HepG2 (cell line): ENCODE measurements around the gene BICDL1. TPM values are rescaled to one million over a fixed set of nuclear protein-coding genes. Genes with fewer than 3 reads are reported as not detected.

Source experiments
- ATAC-seq: fragments of 200-7000 bp; cut with Tn5 transposase; 3 replicates; pipeline ENCODE4 v1.9.1; 2020; ENCODE audit warnings: mild to moderate bottlenecking, moderate library complexity
- BruUV-seq: library from RNA; stranded (reverse); fragments of 400-500 nt; replicated peaks from 2 replicates; lab custom pipeline; 2021; lab: Mats Ljungman, UMichigan
- CTCF ChIA-PET: fragments of 300-600 bp; formaldehyde crosslinking; extraction: SDS; loops from one replicate; lab custom pipeline; 2021; ENCODE audit warnings: low total read pairs, inconsistent platforms, low intra/inter-chr PET ratio; lab: Yijun Ruan, JAX
- POLR2A ChIA-PET: fragments of 350-600 bp; sonication (Branson Sonifier 250); formaldehyde crosslinking; loops from one replicate; lab custom pipeline; 2020; ENCODE audit warnings: antibody characterized with exemption, inconsistent platforms; lab: Yijun Ruan, JAX
- DNase-seq: peaks from one replicate; pipeline ENCODE4 v3.0.0-alpha.2; 2015; ENCODE audit warnings: low spot score
- FAIRE-seq: peaks from 3 replicates; lab custom pipeline; 2011; peaks lifted over from hg19 to GRCh38; lab: Jason Lieb, UNC
- H2AFZ ChIP-seq: one replicate; pipeline ENCODE4 v1.6.1; 2011; ENCODE audit warnings: low read length, inconsistent platforms
- H3K27ac ChIP-seq: fragments of 300-600 bp; 3 replicates; pipeline ENCODE4 v1.8.0; 2011; ENCODE audit warnings: mixed run types, mild to moderate bottlenecking, mixed read lengths, low read length, inconsistent platforms; ENCODE audit not compliant: insufficient read depth; ENCODE audit errors: extremely low read length
- H3K27me3 ChIP-seq, 2 experiments: fragments of 200-600 bp in 1 of 2; 2 replicates in 1 of 2; 3 replicates in 1 of 2; pipeline versions ENCODE4 v1.6.0 to v1.8.0; 2011; ENCODE audit warnings: low read length in 2 of 2, mild to moderate bottlenecking in 2 of 2, moderate library complexity in 2 of 2, inconsistent platforms in 1 of 2; ENCODE audit not compliant: insufficient read depth in 2 of 2, control insufficient read depth in 1 of 2
- H3K36me3 ChIP-seq, 2 experiments: fragments of 200-600 bp in 1 of 2; replicated peaks in 1 of 2; 2 replicates in 1 of 2; 3 replicates in 1 of 2; pipeline versions ENCODE4 v1.5.1 to v1.8.0; 2011; ENCODE audit warnings: low read length in 2 of 2, inconsistent platforms in 1 of 2; ENCODE audit not compliant: insufficient read depth in 2 of 2, control insufficient read depth in 1 of 2
- H3K4me1 ChIP-seq: 2 replicates; pipeline ENCODE4 v1.5.1; 2012; ENCODE audit warnings: low read length, inconsistent platforms; ENCODE audit not compliant: insufficient read depth
- H3K4me2 ChIP-seq: 2 replicates; pipeline ENCODE4 v1.6.0; 2011; ENCODE audit warnings: low read depth, low read length, inconsistent platforms
- H3K4me3 ChIP-seq, 3 experiments: fragments of 200-600 bp in 1 of 3; sonication (generic), shearing (Covaris generic) in 1 of 3; replicated peaks in 1 of 3; 2 replicates each; pipeline ENCODE4 v1.5.1; 2011 to 2016; ENCODE audit warnings: low read length in 3 of 3, inconsistent platforms in 2 of 3, low read depth in 2 of 3, mild to moderate bottlenecking in 2 of 3, control low read depth in 1 of 3, mixed read lengths in 1 of 3; ENCODE audit not compliant: insufficient read depth in 1 of 3
- H3K79me2 ChIP-seq: one replicate; pipeline ENCODE4 v1.6.1; 2011; ENCODE audit warnings: low read length, inconsistent platforms; ENCODE audit not compliant: insufficient read depth
- H3K9ac ChIP-seq: 2 replicates; pipeline ENCODE4 v1.6.0; 2011; ENCODE audit warnings: mild to moderate bottlenecking, low read depth, low read length, inconsistent platforms; ENCODE audit not compliant: insufficient read depth
- H3K9me3 ChIP-seq: 2 replicates; pipeline ENCODE4 v1.5.1; 2012; ENCODE audit warnings: mild to moderate bottlenecking, low read length
- H4K20me1 ChIP-seq: 2 replicates; pipeline ENCODE4 v1.6.0; 2011; ENCODE audit warnings: inconsistent platforms, mild to moderate bottlenecking, low read length, moderate library complexity; ENCODE audit not compliant: insufficient read depth
- CEBPB ChIP-seq: IDR thresholded peaks from 2 replicates; pipeline ENCODE4 v1.6.1; 2011; ENCODE audit warnings: low read depth, low read length, improper control_type of control experiment, borderline replicate concordance
- MTA1 ChIP-seq: sonication (generic); formaldehyde crosslinking; IDR thresholded peaks from 2 replicates; pipeline ENCODE4 v1.4.0; 2020; ENCODE audit warnings: missing genetic modification reagents, mild to moderate bottlenecking, borderline replicate concordance
- NFIC ChIP-seq: IDR thresholded peaks from 2 replicates; pipeline ENCODE4 v1.6.1; 2012; ENCODE audit warnings: mild to moderate bottlenecking, low read length, inconsistent platforms
- PPARG ChIP-seq: conservative IDR thresholded peaks from 2 replicates; pipeline ENCODE4 v1.6.1; 2016; ENCODE audit warnings: missing biosample characterization, missing genetic modification reagents
- SNAPC4 ChIP-seq: sonication (generic); formaldehyde crosslinking; IDR thresholded peaks from 2 replicates; pipeline ENCODE4 v1.4.0; 2020; ENCODE audit warnings: mild to moderate bottlenecking, missing genetic modification reagents
- SOX6 ChIP-seq, 2 experiments: fragments of 450-650 bp in 1 of 2; sonication (generic) in 1 of 2; formaldehyde crosslinking in 1 of 2; IDR thresholded peaks; 2 replicates each; pipeline versions ENCODE4 v1.4.0 to v1.6.1; 2017 to 2020; ENCODE audit warnings: antibody characterized with exemption in 1 of 2, mild to moderate bottlenecking in 1 of 2, missing genetic modification reagents in 1 of 2
- U2AF2 ChIP-seq: fragments of 200-400 bp; formaldehyde crosslinking; IDR thresholded peaks from 2 replicates; pipeline ENCODE4 v1.6.1; 2017; ENCODE audit warnings: low read depth, mild to moderate bottlenecking, low read length
- ZNF263 ChIP-seq: sonication (generic); formaldehyde crosslinking; IDR thresholded peaks from 2 replicates; pipeline ENCODE4 v1.4.0; 2020; ENCODE audit warnings: missing genetic modification reagents
- WGBS: methylation state at CpG from one replicate; pipeline ENCODE4 v1.1.6; 2017; ENCODE audit warnings: low lambda C conversion rate; 5-methylcytosine and 5-hydroxymethylcytosine counted together
- in situ Hi-C: cut with HindIII; loops from 2 replicates; pipeline ENCODE4 v1.10.0; 2017; ENCODE audit warnings: low pct_unique_long_range_greater_than_20kb; ENCODE audit not compliant: extremely low pct_ligation_motif_present
- intact Hi-C: fragments of 100-400 bp; cut with micrococcal nuclease; formaldehyde crosslinking; loops from one replicate; pipeline ENCODE4 v1.10.0; 2022; ENCODE audit not compliant: unreplicated experiment
- polyA plus RNA-seq, 8 experiments: library from polyadenylated mRNA; depleted of rRNA in 3 of 8; stranded (reverse) in 7 of 8; unstranded in 1 of 8; fragments of >200 nt; fragmentation: Illumina TruSeq in 4 of 8; extraction: Trizol in 4 of 8; gene quantifications; 2 replicates each; pipeline versions ENCODE4 v1.2.1 to v1.2.3, GENCODE V29; 2011 to 2016; ENCODE audit warnings: low read depth in 4 of 8, missing spikeins in 1 of 8, mixed read lengths in 1 of 8; ENCODE audit not compliant: insufficient read depth in 1 of 8
- total RNA-seq, 5 experiments: library from RNA; depleted of rRNA; stranded (reverse); fragments of >200 nt; fragmentation: Illumina TruSeq; extraction: Trizol; gene quantifications; 2 replicates each; pipeline ENCODE4 v1.2.3, GENCODE V29; 2016; ENCODE audit warnings: low read depth in 1 of 5
- TF ChIP-seq, protein P1 (sequence below): sonication (generic); formaldehyde crosslinking; IDR thresholded peaks from 2 replicates; pipeline ENCODE4 v1.4.0; 2020; ENCODE audit warnings: mild to moderate bottlenecking, missing genetic modification reagents
- TF ChIP-seq, protein P2 (sequence below): IDR thresholded peaks from 2 replicates; pipeline ENCODE4 v1.6.1; 2016; ENCODE audit warnings: missing compliant biosample characterization, missing genetic modification reagents, borderline replicate concordance

Gene BICDL1
- total and polyA plus RNA-seq, 2 of the 13 experiments (the other 11 are each of a cell fraction or from before 2014, with no cell fraction given), result 3.6 to 9.7 TPM

DNA sequence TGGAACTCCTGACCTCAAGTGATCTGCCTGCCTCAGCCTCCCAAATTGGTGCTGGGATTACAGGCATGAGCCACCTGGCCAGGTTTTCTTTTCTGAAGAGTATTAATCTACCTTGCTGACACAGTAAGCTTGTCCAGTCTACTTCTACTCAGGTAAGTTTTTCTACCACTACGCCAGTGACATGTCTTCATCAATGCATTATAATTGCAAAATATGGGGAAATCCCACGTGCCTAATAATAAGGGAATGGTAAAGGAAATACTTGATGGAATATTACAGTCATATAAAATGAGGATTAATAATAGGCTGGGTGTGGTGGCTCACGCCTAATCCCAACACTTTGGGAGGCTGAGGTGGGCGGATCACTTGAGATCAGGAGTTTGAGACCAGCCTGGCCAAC, 65.3 kb downstream of the BICDL1 start:
- WGBS, result 100% methylated on average over 4 of the region's 4 CpGs
- TF ChIP-seq, protein P1, sequence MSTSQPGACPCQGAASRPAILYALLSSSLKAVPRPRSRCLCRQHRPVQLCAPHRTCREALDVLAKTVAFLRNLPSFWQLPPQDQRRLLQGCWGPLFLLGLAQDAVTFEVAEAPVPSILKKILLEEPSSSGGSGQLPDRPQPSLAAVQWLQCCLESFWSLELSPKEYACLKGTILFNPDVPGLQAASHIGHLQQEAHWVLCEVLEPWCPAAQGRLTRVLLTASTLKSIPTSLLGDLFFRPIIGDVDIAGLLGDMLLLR (CRISPR knock-in tag), result no peak
- TF ChIP-seq, protein P2, sequence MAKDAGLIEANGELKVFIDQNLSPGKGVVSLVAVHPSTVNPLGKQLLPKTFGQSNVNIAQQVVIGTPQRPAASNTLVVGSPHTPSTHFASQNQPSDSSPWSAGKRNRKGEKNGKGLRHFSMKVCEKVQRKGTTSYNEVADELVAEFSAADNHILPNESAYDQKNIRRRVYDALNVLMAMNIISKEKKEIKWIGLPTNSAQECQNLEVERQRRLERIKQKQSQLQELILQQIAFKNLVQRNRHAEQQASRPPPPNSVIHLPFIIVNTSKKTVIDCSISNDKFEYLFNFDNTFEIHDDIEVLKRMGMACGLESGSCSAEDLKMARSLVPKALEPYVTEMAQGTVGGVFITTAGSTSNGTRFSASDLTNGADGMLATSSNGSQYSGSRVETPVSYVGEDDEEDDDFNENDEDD (CRISPR knock-in tag), result no peak
- in situ Hi-C loops, result no loop called here
- FAIRE-seq (no peak), DNase-seq (no peak), ATAC-seq (no peak)
- BruUV-seq, result no TSS peak
- H3K27me3 ChIP-seq, result no peaks in the 10 kb centered on the region
- H3K27ac ChIP-seq, result no peak overlapping the region
- no peaks in the 10 kb centered on the region for H3K9me3 ChIP-seq
- no peaks in the 10 kb centered on the region for H3K36me3 ChIP-seq
- no peak overlapping the region for H3K9ac ChIP-seq
- POLR2A ChIA-PET, result no interaction called here
- no peak overlapping the region for H2AFZ ChIP-seq
- no peak overlapping the region for H3K4me3 ChIP-seq
- H3K4me1 ChIP-seq, result peaks cover 25% of the 10 kb centered on the region
- H3K79me2 ChIP-seq, result no peaks in the 10 kb centered on the region
- intact Hi-C loops, result no loop called here
- no peak overlapping the region for H3K4me2 ChIP-seq
- no peaks in the 10 kb centered on the region for H4K20me1 ChIP-seq
- CTCF ChIA-PET, result no interaction called here

DNA sequence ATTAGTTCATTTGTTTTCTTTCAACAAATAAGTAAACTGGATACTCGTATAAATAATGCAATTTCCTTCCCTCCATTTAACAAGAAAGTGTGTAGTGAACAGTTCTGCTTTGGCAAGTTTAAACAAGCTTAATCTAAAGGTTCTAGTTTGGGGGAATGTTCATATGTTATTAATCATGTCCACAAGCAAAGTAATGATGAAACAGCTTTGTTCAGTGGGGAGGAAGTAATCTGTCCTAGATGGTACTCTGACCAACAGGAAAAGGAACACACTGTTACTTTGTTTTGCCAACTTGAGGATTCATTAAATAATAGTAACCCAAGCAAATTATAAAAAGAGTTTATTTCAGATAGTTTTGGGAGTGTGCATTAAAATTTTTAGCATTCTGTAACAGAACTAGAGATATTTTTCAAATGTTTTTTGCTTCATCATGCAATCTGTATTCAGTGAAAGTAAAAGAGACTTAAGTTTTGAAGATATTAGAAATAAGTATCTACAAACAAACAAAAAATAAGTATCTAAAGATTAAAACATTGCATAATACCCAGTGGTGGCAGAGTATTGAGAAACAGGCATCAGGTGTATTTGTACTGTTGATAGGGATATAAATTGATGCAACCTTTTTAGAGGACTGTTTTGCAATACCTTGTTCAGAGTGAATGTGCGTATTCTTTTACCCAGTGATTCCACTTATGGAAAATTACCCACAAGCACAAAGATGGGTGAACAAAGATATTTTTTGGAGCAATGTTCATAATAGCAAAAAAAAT, 66.4 kb downstream of the BICDL1 start:
- H3K9ac ChIP-seq, result no peak overlapping the region
- H3K36me3 ChIP-seq, result no peaks in the 10 kb centered on the region
- in situ Hi-C loops (no loop called here), intact Hi-C loops (no loop called here)
- BruUV-seq, result no TSS peak
- no peaks in the 10 kb centered on the region for H3K9me3 ChIP-seq
- ChIA-PET CTCF (no interaction called here), POLR2A (no interaction called here)
- no peak overlapping the region for H3K4me3 ChIP-seq
- H3K27ac ChIP-seq, result peak overlapping the region; percentile 14
- no peak overlapping the region for H2AFZ ChIP-seq
- peaks cover 25% of the 10 kb centered on the region for H3K4me1 ChIP-seq
- WGBS, result 65% methylated on average over 2 of the region's 2 CpGs
- no peaks in the 10 kb centered on the region for H4K20me1 ChIP-seq
- ATAC-seq (no peak; the same call in 2 of the 3 replicates), DNase-seq (peak; percentile 81), FAIRE-seq (peak; percentile 64)
- H3K79me2 ChIP-seq, result no peaks in the 10 kb centered on the region
- H3K4me2 ChIP-seq, result no peak overlapping the region
- H3K27me3 ChIP-seq, result no peaks in the 10 kb centered on the region
- no peak for TF ChIP-seq MTA1 (CRISPR knock-in tag)
- TF ChIP-seq PPARG (CRISPR knock-in tag), result 0 out of 2 replicates have a peak, but pooled peaks have one; percentile 10
- TF ChIP-seq NFIC, result 0 out of 2 replicates have a peak, but pooled peaks have one; percentile 40
- TF ChIP-seq U2AF2, result no peak
- TF ChIP-seq SOX6 (IDR thresholded peaks at IDR 0.05), result no peak
- TF ChIP-seq SOX6 (CRISPR knock-in tag; IDR thresholded peaks at IDR 0.05), result peak; percentile 38; the same call in 1 of the 2 replicates
- TF ChIP-seq CEBPB, result peak; percentile 95
- no peak for TF ChIP-seq SNAPC4 (CRISPR knock-in tag)
- TF ChIP-seq ZNF263 (CRISPR knock-in tag), result no peak
